ENCODE data around the gene NEUROD1.

DNA sequence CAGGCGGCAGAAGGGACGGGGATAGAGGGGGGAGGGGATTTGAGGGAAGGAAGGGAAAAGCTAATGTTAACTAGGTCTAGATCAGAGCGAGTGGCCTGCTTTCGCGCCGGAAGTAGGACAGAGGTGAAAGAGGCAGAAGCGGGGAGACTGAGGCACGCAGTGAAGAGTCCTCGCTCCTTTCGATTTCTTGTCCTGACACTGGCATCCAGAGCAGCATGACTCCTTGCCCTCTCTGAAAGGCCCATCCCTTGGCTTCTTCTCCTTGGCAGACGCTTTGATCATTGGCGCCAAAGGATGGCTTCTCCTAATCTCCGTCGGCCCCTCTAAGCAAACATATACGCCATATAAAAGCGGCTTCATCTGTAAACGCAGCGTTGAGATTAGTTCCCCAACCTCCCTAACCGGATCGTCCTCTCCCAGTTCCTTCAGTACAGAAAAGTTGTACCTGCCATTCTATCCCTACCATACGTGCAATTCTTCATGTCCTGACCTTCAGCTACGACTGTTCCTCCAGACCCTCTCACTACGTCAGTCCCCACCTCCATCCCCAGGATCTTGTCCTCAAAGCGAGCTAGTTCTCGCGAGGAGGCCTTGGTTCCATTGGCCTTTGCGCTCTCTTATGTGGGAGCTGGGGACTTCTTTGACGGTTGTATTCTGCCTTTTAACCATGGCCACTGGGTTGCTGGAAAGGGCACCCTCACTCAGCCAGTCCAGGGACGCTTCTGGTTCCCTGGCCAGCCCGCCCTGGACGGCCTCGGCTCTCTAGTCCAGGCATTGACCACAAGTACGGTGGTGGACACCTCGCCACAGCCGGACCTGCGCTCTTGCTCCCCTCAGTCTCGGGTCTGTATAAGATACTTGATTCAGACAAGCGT lies 857 bp upstream of the NEUROD1 start:
- no peak for TF ChIP-seq ZNF623 (tag by site-specific recombination; IDR thresholded peaks at IDR 0.05)
- no peak for TF ChIP-seq ZNF274 (IDR thresholded peaks at IDR 0.05; ENCODE audit: low read length)
- TF ChIP-seq ZNF274 (tag by site-specific recombination; IDR thresholded peaks at IDR 0.05; ENCODE audit: borderline replicate concordance): no peak
- no peak for TF ChIP-seq CTCF (tag by site-specific recombination; IDR thresholded peaks at IDR 0.05)
- TF ChIP-seq, protein P1, sequence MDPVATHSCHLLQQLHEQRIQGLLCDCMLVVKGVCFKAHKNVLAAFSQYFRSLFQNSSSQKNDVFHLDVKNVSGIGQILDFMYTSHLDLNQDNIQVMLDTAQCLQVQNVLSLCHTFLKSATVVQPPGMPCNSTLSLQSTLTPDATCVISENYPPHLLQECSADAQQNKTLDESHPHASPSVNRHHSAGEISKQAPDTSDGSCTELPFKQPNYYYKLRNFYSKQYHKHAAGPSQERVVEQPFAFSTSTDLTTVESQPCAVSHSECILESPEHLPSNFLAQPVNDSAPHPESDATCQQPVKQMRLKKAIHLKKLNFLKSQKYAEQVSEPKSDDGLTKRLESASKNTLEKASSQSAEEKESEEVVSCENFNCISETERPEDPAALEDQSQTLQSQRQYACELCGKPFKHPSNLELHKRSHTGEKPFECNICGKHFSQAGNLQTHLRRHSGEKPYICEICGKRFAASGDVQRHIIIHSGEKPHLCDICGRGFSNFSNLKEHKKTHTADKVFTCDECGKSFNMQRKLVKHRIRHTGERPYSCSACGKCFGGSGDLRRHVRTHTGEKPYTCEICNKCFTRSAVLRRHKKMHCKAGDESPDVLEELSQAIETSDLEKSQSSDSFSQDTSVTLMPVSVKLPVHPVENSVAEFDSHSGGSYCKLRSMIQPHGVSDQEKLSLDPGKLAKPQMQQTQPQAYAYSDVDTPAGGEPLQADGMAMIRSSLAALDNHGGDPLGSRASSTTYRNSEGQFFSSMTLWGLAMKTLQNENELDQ (tag by site-specific recombination; IDR thresholded peaks at IDR 0.05; ENCODE audit: low read depth): no peak
- no peak for TF ChIP-seq ZBTB20 (tag by site-specific recombination; IDR thresholded peaks at IDR 0.05)
- no peak for TF ChIP-seq YY2 (tag by site-specific recombination; IDR thresholded peaks at IDR 0.05)
- TF ChIP-seq MYNN (tag by site-specific recombination; IDR thresholded peaks at IDR 0.05; ENCODE audit: borderline replicate concordance): no peak
- no peak for TF ChIP-seq ZNF114 (tag by site-specific recombination; IDR thresholded peaks at IDR 0.05)
- TF ChIP-seq, protein P2, sequence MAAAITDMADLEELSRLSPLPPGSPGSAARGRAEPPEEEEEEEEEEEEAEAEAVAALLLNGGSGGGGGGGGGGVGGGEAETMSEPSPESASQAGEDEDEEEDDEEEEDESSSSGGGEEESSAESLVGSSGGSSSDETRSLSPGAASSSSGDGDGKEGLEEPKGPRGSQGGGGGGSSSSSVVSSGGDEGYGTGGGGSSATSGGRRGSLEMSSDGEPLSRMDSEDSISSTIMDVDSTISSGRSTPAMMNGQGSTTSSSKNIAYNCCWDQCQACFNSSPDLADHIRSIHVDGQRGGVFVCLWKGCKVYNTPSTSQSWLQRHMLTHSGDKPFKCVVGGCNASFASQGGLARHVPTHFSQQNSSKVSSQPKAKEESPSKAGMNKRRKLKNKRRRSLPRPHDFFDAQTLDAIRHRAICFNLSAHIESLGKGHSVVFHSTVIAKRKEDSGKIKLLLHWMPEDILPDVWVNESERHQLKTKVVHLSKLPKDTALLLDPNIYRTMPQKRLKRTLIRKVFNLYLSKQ (tag by site-specific recombination; IDR thresholded peaks at IDR 0.05; ENCODE audit: borderline replicate concordance): no peak
- TF ChIP-seq SETDB1 (IDR thresholded peaks at IDR 0.05; ENCODE audit: insufficient read length, low read length): no peak
- TF ChIP-seq ZNF366 (tag by site-specific recombination; conservative IDR thresholded peaks at IDR 0.05): no peak
- TF ChIP-seq ZNF10 (tag by site-specific recombination; IDR thresholded peaks at IDR 0.05): no peak
